ENCODE data around the gene ANKH.
"Not testable (repeated sequence)": the region's sequence is repeated elsewhere in the genome, so short reads cannot be mapped to it uniquely, and the experiment has no call there.

The ANKH gene

DNA sequence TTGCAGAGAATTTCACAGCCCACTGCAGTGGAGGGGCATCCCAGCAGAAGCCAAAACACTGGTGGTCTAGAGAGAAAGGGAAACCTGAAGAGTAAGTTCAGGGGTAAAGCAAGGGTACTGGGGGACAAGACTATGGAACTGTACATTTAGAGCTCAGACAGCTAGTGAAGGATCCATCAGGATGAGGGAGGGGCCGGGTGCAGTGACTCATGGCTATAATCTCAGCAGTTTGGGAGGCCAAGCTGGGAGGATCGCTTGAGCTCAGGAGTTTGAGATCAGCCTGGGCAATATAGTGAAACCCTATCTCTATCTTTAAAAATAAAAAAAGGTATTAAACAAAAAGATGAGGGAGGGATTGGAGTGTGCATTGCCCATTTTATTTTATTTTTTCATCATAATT, 7.8 kb upstream of the ANKH start:
- no peak for TF ChIP-seq CTCF (IDR thresholded peaks at IDR 0.05; ENCODE audit: low read depth, low read length)
- DNase-seq (ENCODE audit: low read depth in 2 of 2): no peak
- no peak overlapping the region for H3K4me3 ChIP-seq (replicated peaks in 1 of 2; ENCODE audit: low read depth in 2 of 2, low read length in 2 of 2)

GRCh38 chr5:14878192-14878591, 6.6 kb upstream of the ANKH start:
- not testable (repeated sequence) for H3K4me3 ChIP-seq (replicated peaks in 1 of 2; ENCODE audit: low read depth in 2 of 2, low read length in 2 of 2); DNase-seq (ENCODE audit: low read depth in 2 of 2)

GRCh38 chr5:14876095-14876494, 4.5 kb upstream of the ANKH start:
- no peak overlapping the region for H3K4me3 ChIP-seq (replicated peaks in 1 of 2; ENCODE audit: low read depth in 2 of 2, low read length in 2 of 2)
- no peak for TF ChIP-seq CTCF (IDR thresholded peaks at IDR 0.05; ENCODE audit: low read depth, low read length)
- no peak for DNase-seq (ENCODE audit: low read depth in 2 of 2)

GRCh38 chr5:14873790-14874189, 2.2 kb upstream of the ANKH start:
- no peak for TF ChIP-seq CTCF (IDR thresholded peaks at IDR 0.05; ENCODE audit: low read depth, low read length)
- DNase-seq (ENCODE audit: low read depth in 2 of 2): no peak
- no peak overlapping the region for H3K4me3 ChIP-seq (replicated peaks in 1 of 2; ENCODE audit: low read depth in 2 of 2, low read length in 2 of 2)

DNA sequence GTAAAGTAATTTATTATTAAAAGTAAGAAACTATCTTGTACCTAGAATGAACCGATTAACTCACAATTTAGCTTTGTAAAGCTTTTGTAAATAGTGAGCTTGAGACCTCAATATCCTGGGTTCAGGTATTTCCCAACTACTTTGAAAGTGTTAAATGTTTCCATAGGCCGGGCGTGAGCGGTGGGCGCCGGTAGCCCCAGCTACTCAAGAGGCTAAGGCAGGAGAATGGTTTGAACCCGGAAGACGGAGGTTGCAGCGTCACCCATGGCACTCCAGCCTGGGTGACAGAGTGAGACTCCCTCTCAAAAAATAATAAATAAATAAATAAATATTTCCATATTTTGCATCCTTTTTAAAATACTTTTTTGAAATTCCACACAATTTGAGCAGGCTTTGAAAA, 1.5 kb upstream of the ANKH start:
- no peak for TF ChIP-seq CTCF (IDR thresholded peaks at IDR 0.05; ENCODE audit: low read depth, low read length)
- no peak overlapping the region for H3K4me3 ChIP-seq (replicated peaks in 1 of 2; ENCODE audit: low read depth in 2 of 2, low read length in 2 of 2)
- no peak for DNase-seq (ENCODE audit: low read depth in 2 of 2)

DNA sequence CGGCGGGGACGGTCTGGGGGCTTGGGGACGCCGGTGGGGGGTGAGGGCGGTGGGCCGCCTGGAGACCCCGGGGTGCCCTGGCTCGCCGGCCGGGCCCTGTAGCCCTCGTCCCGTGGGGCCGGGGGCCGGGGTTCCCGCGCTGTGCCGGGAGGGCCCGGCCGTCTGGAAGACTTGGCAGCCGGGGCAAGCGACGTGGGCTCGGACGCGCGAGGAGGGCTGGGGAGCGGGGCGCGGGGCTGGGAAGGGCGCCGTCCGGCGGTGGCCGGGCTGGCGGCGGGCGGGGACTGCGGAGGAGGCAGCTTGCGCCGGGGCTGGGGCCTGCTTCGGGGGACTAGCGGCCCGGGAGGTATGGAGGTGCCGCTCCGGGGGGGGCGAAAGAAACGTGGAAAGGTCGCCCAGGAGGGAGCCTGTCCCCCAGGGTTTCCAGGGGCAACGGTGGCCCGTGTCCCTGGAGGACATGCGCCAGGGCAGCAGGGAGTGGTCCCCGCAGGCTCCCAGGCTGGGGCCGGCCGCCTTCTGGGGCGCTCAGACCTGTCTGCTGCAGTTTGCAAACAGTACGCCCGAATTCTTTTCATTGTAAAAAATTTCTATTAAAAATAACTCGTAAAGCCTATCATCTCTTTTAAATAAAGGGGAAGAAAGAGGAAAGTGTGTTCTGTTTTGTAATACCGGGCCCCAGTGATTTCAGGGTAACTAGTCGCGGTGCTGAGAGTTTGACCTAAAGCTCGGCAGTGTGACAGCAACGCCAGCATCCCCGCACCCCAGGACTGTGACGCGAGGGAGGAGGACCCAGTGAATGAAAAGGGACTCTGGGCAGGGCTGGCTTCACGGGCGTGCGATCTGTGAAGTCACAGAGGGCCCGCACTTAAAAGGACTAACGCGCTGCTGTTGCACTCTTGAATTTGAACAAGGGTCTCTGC, 752 bp upstream of the ANKH start:
- TF ChIP-seq CTCF (IDR thresholded peaks at IDR 0.05; ENCODE audit: low read depth, low read length): peak; percentile 1
- peak overlapping the region; percentile 68 to 70 for H3K4me3 ChIP-seq (replicated peaks in 1 of 2; ENCODE audit: low read depth in 2 of 2, low read length in 2 of 2)
- peak; percentile 35 to 58 for DNase-seq (ENCODE audit: low read depth in 2 of 2)

- no peak for TF ChIP-seq CTCF (IDR thresholded peaks at IDR 0.05; ENCODE audit: low read depth, low read length)
- DNase-seq (ENCODE audit: low read depth in 2 of 2): no peak
- peak overlapping the region; percentile 80 to 84 for H3K4me3 ChIP-seq (replicated peaks in 1 of 2; ENCODE audit: low read depth in 2 of 2, low read length in 2 of 2)
Measured at GRCh38 chr5:14870337-14871213, 1.0 kb downstream of the ANKH start.

Data from cardiac fibroblast (primary cell).